Mucosa of rectum (tissue), 2 donors: Measurements from ENCODE around the gene PCDHGC5.

Experiments used
- H3K27ac ChIP-seq, 2 donors: one replicate each; pipeline ENCODE4 v1.7.0; 2013; ENCODE audit warnings: inconsistent platforms in 2 of 2, low read depth in 2 of 2, low read length in 2 of 2
- H3K27me3 ChIP-seq, 2 donors: one replicate each; pipeline ENCODE4 v1.7.0; 2013; ENCODE audit warnings: low read length in 2 of 2; ENCODE audit not compliant: control insufficient read depth in 2 of 2, insufficient read depth in 2 of 2
- H3K36me3 ChIP-seq, 2 donors: one replicate each; pipeline ENCODE4 v1.7.0; 2013; ENCODE audit warnings: low read length in 2 of 2; ENCODE audit not compliant: control insufficient read depth in 2 of 2, insufficient read depth in 2 of 2
- H3K4me1 ChIP-seq, 2 donors: one replicate each; pipeline ENCODE4 v1.7.0; 2013; ENCODE audit warnings: low read length in 2 of 2, mild to moderate bottlenecking in 1 of 2; ENCODE audit not compliant: control insufficient read depth in 2 of 2, insufficient read depth in 2 of 2
- H3K4me3 ChIP-seq, 2 donors: one replicate each; pipeline ENCODE4 v1.7.0; 2013; ENCODE audit warnings: low read length in 2 of 2
- H3K9ac ChIP-seq, 2 donors: one replicate each; pipeline ENCODE4 v1.7.0; 2013; ENCODE audit warnings: low read length in 2 of 2, low read depth in 1 of 2, mild to moderate bottlenecking in 1 of 2
- H3K9me3 ChIP-seq, 2 donors: one replicate each; pipeline ENCODE4 v1.7.0; 2013; ENCODE audit warnings: low read length in 2 of 2; ENCODE audit not compliant: control insufficient read depth in 2 of 2
- donor health status: healthy.
- donor health status: Normal muscosa, but diverticular disease.

Gene PCDHGC5

DNA sequence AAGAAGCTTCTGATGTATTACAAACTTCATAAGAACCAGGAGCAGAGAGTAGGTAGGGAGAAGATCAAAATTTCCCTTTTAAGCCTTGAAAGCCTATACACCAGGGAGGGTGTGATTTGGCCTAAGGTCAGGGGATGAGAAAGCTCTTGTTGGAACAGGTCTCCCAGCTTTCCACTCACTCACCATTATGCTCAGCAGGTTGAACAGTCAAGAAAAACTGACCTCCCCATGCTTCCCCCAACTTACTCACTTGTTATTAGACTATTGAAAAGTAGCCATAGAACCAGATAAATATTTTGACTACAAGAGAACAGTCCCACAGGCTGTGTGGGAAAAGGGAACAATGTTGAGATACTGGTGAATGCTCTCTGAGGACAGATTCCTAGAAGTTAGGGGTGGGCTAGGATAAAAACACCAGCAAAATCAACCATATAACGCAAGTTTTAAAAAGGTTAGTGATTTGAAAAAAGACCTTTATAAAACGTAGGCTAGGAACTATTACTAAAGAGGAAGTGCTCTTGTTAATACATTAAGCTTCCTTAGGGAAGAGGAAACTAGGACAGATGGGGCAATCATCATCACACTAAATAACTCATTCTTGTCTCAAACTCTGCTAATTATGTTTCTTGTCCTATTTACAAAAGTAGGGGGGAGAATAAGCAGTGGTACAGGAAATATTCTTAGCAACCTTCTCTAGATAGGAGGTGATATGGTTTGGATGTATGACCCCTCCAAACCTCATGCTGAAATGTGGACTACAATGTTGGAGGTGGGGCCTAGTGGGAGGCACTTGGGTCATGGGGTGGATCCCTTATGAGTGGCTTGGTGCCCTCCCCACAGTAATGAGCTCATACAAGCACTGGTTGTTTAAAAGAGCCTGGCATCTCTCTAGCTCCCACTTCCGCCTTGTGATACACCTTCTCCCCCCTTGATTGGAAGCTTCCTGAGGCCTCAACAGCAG, 31.0 kb downstream of the PCDHGC5 start:
- Histone ChIP-seq H3K9ac (no peak overlapping the region), H3K27ac (peak overlapping the region in 1 of 2 donors; percentile 78), H3K9me3 (no peaks in the 10 kb centered on the region), H3K4me3 (no peak overlapping the region), H3K36me3 (peaks cover 26 to 54% of the 10 kb centered on the region in 2 donors), H3K27me3 (no peaks in the 10 kb centered on the region), H3K4me1 (peaks cover 14 to 16% of the 10 kb centered on the region in 2 donors)

DNA sequence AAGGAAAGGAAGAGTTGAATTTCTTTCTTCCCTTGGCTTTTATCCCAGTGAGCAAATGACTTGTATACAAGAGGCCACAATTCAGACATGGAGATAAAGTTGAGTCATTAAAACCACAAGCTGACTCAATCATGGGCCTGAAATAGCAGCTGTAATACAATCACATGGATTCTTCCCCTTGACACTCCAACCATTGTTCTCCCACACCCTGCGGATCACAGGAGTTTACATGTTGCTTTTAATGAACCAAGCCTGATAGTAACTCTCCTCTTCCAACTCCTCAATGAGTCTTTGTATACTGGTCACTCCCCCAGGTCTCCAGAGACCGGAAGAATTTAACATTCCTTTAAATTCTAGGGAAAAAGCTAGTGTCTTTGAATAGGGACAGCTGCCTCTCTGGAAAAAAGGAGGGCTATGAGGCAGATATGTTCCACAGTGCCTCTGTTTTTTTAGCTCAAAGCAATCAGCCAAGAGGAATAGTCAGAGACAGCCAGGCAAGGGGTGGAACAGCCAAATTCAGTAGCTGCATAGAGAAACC, 32.4 kb downstream of the PCDHGC5 start:
- Histone ChIP-seq H3K27me3 (no peaks in the 10 kb centered on the region), H3K9me3 (no peaks in the 10 kb centered on the region), H3K27ac (peak overlapping the region; percentile 78 to 79), H3K9ac (no peak overlapping the region), H3K4me3 (no peak overlapping the region), H3K36me3 (peaks cover 28 to 52% of the 10 kb centered on the region in 2 donors), H3K4me1 (peaks cover 21 to 28% of the 10 kb centered on the region in 2 donors)

DNA sequence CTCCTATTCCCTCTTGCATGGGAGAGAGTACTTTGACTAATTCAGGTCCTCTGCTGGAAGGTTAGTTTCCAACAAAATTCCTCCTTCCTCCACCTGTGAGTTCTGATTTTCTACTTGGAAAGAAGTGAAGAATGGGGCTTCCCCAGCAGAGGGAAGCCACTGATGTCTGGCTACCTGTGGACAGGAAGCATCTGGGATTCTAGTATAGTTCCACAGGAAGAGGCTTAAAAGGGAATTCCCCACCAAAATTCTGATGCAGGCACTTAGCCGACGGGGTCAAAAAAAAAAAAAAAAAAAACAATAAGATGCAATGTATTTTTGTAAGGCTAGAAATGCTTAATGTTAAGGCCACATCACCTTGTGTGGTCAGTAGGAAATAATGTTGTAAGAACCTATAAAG, 33.4 kb downstream of the PCDHGC5 start:
- Histone ChIP-seq H3K4me1 (peaks cover 21 to 28% of the 10 kb centered on the region in 2 donors), H3K9me3 (no peaks in the 10 kb centered on the region), H3K4me3 (no peak overlapping the region), H3K27me3 (no peaks in the 10 kb centered on the region), H3K36me3 (peaks cover 27 to 54% of the 10 kb centered on the region in 2 donors), H3K27ac (peak overlapping the region in 1 of 2 donors; percentile 78), H3K9ac (no peak overlapping the region)

DNA sequence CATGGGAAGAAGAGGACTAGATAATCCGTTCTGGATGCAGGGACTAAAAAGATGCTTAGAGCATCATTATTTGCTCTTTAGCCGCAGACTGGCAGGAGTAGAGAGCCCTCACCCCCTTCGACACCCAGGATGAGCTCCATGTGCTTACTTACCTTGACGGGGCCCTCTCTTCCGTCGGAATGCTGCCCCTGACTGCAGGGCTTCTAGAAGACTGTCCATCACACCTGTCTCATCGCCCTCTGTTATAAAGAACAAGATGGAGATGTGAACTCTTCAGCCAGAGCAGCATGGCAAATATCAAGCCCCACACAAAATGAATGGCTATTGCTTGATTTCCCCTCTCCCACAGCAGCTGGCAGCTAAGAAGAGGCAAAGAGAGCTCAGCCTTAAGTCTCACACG, 35.1 kb downstream of the PCDHGC5 start:
- H3K4me3 ChIP-seq = no peak overlapping the region
- no peaks in the 10 kb centered on the region for H3K9me3 ChIP-seq
- peaks cover 29 to 58% of the 10 kb centered on the region in 2 donors for H3K36me3 ChIP-seq
- no peaks in the 10 kb centered on the region for H3K27me3 ChIP-seq
- no peak overlapping the region for H3K27ac ChIP-seq
- H3K9ac ChIP-seq = no peak overlapping the region
- H3K4me1 ChIP-seq = peaks cover 21 to 28% of the 10 kb centered on the region in 2 donors

DNA sequence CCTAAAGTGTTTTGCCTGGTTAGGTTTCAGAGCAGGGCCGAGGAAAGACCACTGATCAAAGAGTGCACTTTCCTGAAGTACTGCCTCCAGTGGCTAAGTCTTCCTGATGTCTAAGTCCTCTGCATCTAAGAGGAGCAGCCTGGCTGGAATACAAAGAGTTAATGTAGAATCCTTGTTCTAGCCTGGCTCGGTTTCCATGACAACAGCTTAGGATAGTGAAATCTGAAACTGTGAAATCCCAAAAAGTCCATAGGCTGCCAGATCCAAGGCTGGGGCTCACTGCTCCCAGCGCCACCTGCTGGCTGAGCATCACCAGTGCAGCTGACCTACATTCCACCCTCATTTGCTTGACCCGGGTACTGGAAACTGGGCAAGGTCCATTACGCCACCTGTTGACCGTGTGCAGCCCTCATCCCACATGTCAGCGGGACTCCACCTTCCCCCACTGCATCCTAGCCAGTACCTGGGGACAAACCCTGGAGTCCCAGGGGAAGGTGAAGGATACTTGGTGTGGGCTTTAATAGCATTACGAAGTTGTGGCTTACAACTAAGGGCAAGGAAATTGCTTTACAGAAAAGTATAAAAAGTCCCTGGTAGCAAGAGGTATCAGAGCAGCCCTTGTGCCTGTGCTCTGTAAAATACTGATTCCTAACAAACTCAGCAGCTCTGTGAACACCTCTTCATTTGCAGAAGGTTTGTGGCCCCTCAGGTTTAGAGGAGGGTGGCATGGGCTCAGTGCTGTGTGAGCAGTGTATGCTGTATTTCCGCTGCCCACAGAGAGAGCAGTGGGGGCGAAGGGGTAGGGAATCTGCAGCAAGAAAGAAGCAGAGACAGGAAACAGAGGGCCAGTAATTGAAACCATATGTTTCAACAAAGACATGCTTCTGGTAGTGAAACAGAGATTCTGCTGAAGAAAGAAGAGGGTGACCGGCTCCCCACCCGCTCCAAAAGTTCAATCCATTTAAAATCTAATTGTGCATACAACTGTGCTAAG, 36.0 kb downstream of the PCDHGC5 start:
- H3K27me3 ChIP-seq = no peaks in the 10 kb centered on the region
- peaks cover 21 to 28% of the 10 kb centered on the region in 2 donors for H3K4me1 ChIP-seq
- peaks cover 30 to 58% of the 10 kb centered on the region in 2 donors for H3K36me3 ChIP-seq
- no peaks in the 10 kb centered on the region for H3K9me3 ChIP-seq
- H3K27ac ChIP-seq = peak overlapping the region; percentile 16 to 32
- no peak overlapping the region for H3K9ac ChIP-seq
- no peak overlapping the region for H3K4me3 ChIP-seq

DNA sequence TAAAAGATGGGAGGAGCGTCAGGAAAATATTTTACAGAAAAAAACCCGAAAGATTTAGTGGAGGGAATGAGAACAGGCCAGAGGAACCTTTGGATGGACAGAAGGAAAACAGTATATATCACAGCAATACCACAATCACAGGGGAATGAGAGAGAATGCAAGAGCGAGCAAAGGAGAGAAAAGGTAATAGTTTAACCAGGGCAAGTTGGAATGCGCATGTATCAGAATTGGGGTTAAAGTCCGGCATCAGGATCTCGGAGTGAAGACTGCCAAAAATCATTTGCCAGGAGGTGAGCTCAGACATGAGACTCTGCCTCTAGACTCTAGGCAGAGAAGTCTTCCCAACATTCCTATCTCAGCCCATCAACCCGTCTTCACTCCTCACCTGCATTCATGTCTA, 36.8 kb downstream of the PCDHGC5 start:
- peaks cover 30 to 56% of the 10 kb centered on the region in 2 donors for H3K36me3 ChIP-seq
- H3K9me3 ChIP-seq = no peaks in the 10 kb centered on the region
- peaks cover 21 to 25% of the 10 kb centered on the region in 2 donors for H3K4me1 ChIP-seq
- no peak overlapping the region for H3K9ac ChIP-seq
- peak overlapping the region; percentile 16 to 22 for H3K27ac ChIP-seq
- no peak overlapping the region for H3K4me3 ChIP-seq
- H3K27me3 ChIP-seq = no peaks in the 10 kb centered on the region

DNA sequence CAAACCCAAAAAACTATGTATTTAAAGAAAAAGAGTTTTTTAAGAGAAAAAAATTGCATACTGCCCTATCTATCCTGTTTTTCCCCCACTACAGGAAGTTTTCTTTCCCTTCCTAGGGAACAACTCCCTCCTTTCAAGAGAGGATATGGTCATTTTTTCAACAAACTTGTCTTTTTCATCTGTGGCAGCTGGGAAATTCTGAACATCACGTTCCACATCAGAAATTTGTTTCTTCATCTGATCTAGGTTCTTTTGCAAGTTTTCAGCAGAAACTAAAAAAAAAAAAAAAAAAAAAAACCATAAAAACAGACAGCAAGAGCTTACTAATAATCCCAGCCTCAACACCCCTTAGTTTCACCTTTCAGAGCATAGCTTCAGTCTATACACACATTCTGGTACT, 38.5 kb downstream of the PCDHGC5 start:
- Histone ChIP-seq H3K27me3 (no peaks in the 10 kb centered on the region), H3K9me3 (no peaks in the 10 kb centered on the region), H3K4me1 (peaks cover 13 to 14% of the 10 kb centered on the region in 2 donors), H3K4me3 (no peak overlapping the region), H3K9ac (no peak overlapping the region), H3K27ac (no peak overlapping the region), H3K36me3 (peaks cover 34 to 57% of the 10 kb centered on the region in 2 donors)

DNA sequence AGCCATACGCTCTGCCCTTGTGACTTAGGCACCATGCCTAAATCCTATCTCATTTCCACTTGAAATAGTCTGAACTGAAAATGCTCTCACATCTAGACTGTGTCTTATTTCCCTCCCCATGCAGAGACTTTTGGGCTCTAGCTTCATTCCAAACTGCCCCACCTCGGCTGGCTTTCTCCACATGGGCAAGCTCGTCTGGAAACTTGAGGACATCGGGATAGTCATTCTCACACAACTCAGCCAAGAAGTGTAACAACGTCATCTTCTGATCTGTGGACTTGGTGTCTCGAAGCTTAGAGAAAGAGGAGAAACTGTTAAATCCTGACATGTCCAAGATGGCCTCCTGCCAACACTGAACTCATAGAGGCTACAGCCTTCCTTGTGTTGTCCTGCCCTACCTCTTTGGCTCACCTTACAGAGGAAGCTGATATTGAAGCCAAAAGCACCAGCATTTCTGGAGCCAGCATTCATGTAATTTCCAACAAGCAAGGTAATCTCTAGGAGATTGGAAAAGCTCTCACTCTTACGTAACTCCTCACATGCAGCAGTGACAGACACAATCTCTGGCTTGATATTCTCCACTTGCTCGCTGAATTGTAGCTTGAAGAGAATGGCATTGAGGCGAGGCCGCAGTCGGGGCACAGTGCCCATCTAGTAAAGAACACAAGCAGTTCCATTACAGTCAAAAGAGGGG, 39.6 kb downstream of the PCDHGC5 start:
- H3K4me1 ChIP-seq = peaks cover 12 to 13% of the 10 kb centered on the region in 2 donors
- H3K9ac ChIP-seq = no peak overlapping the region
- no peak overlapping the region for H3K4me3 ChIP-seq
- H3K27ac ChIP-seq = no peak overlapping the region
- H3K27me3 ChIP-seq = no peaks in the 10 kb centered on the region
- H3K9me3 ChIP-seq = no peaks in the 10 kb centered on the region
- H3K36me3 ChIP-seq = peaks cover 34 to 55% of the 10 kb centered on the region in 2 donors

DNA sequence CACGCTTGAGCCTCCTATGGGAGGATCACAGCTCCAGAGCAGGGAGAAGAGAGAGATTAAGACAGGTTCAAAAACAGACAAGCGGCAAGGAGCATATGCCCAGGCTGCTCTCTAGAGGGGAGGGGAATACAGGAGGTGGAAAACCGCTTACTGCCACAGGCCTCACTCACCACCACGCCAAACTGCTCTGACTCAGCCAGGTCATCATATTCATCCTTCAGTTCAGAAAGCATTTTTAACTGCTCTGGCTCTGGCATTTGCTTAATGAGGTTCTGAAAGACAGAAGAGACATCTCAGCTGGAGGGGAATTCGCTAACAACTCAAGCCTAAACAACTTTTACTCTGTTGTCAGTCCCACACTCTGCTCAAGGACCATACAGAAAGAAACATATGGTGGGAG, 40.1 kb downstream of the PCDHGC5 start:
- Histone ChIP-seq H3K4me3 (no peak overlapping the region), H3K4me1 (peaks cover 12 to 13% of the 10 kb centered on the region in 2 donors), H3K36me3 (peaks cover 30 to 56% of the 10 kb centered on the region in 2 donors), H3K9me3 (no peaks in the 10 kb centered on the region), H3K9ac (no peak overlapping the region), H3K27ac (no peak overlapping the region), H3K27me3 (no peaks in the 10 kb centered on the region)
